ENCODE measurements around the gene PDIA3. TPM values are rescaled to one million over a fixed set of nuclear protein-coding genes. Genes with fewer than 3 reads are reported as not detected.

PDIA3 gene
- total and polyA plus RNA-seq, 7 donors = 36.6 to 430 (median 63.7) TPM

GRCh38 chr15:43774062-43774461 lies 27.8 kb downstream of the PDIA3 start:
- no peak for DNase-seq
- H3K36me3 ChIP-seq = peaks cover 15 to 45% (median 31%) of the 10 kb centered on the region in 4 donors
- no peaks in the 10 kb centered on the region for H3K27me3 ChIP-seq
- no peaks in the 10 kb centered on the region for H3K9me3 ChIP-seq
- H3K4me3 ChIP-seq = no peak overlapping the region
- peak overlapping the region in 1 of 4 donors; percentile 89 for H3K27ac ChIP-seq
- TF ChIP-seq CTCF (IDR thresholded peaks at IDR 0.05) (no peak), POLR2A (IDR thresholded peaks at IDR 0.05) (no peak), POLR2AphosphoS5 (IDR thresholded peaks at IDR 0.05) (no peak), EP300 (IDR thresholded peaks at IDR 0.05) (no peak)
- peaks cover 0 to 17% (median 16%) of the 10 kb centered on the region in 4 donors for H3K4me1 ChIP-seq
- 88% methylated on average over 4 of the region's 4 CpGs for WGBS, 2 donors
- intact Hi-C loops (cut with DNase I) = no loop called here

- TF ChIP-seq POLR2AphosphoS5 (IDR thresholded peaks at IDR 0.05) (peak in 2 of 4 donors; percentile 11 to 28), CTCF (IDR thresholded peaks at IDR 0.05) (peak in 1 of 4 experiments; percentile 16), POLR2A (IDR thresholded peaks at IDR 0.05) (no peak)
- 18 to 74% methylated on average over 1 of the region's 1 CpG for WGBS, 2 donors
- DNase-seq = no peak
- Histone ChIP-seq H3K27ac (peak overlapping the region; percentile 85 to 91 (median 89)), H3K27me3 (no peaks in the 10 kb centered on the region), H3K9me3 (no peaks in the 10 kb centered on the region), H3K36me3 (peaks cover 11 to 31% (median 24%) of the 10 kb centered on the region in 4 donors), H3K4me3 (no peak overlapping the region), H3K4me1 (peaks cover 0 to 17% (median 16%) of the 10 kb centered on the region in 4 donors)
- intact Hi-C loops (cut with DNase I) = no loop called here
Observed at GRCh38 chr15:43775411-43775965, 29.2 kb downstream of the PDIA3 start.

- Histone ChIP-seq H3K27ac (peak overlapping the region; percentile 85 to 91 (median 89)), H3K4me1 (peaks cover 0 to 17% (median 16%) of the 10 kb centered on the region in 4 donors), H3K9me3 (no peaks in the 10 kb centered on the region), H3K4me3 (peak overlapping the region; percentile 55 to 65 (median 61)), H3K27me3 (no peaks in the 10 kb centered on the region), H3K36me3 (peaks cover 4 to 24% (median 18%) of the 10 kb centered on the region in 4 donors)
- intact Hi-C loops (cut with DNase I) = no loop called here
- no peak for DNase-seq
- 11 to 23% methylated on average over 35 of the region's 35 CpGs for WGBS, 2 donors
- no peak for TF ChIP-seq CTCF (IDR thresholded peaks at IDR 0.05)
- no peak for TF ChIP-seq POLR2AphosphoS5 (IDR thresholded peaks at IDR 0.05)
- TF ChIP-seq EP300 (IDR thresholded peaks at IDR 0.05) = no peak
- no peak for TF ChIP-seq POLR2A (IDR thresholded peaks at IDR 0.05)
Observed at GRCh38 chr15:43776101-43776717, 30.0 kb downstream of the PDIA3 start.

GRCh38 chr15:43776718-43777266 lies 30.6 kb downstream of the PDIA3 start, which contains the start of gene ELL3:
TSS of gene ELL3 (minus strand) at chr15:43776966. CDS start at chr15:43776901, 65 bp downstream.
- intact Hi-C loops (cut with DNase I) = no loop called here
- Histone ChIP-seq H3K9me3 (no peaks in the 10 kb centered on the region), H3K27ac (peak within 1 kb of the TSS; percentile 85 to 91 (median 89)), H3K27me3 (no peaks in the 10 kb centered on the region), H3K4me3 (peak within 1 kb of the TSS; percentile 55 to 65 (median 61)), H3K4me1 (peaks cover 0 to 17% (median 16%) of the 10 kb centered on the region in 4 donors), H3K36me3 (peaks cover 0 to 18% (median 12%) of the 10 kb centered on the region in 4 donors)
- WGBS, 2 donors = 0 to 1% methylated on average over 41 of the region's 41 CpGs
- peak; percentile 86 for DNase-seq
- TF ChIP-seq EP300 (IDR thresholded peaks at IDR 0.05) = no peak
- no peak for TF ChIP-seq CTCF (IDR thresholded peaks at IDR 0.05)
- TF ChIP-seq POLR2AphosphoS5 (IDR thresholded peaks at IDR 0.05) = peak in 3 of 4 donors; percentile 34 to 60 (median 44)
- peak in 1 of 2 donors; percentile 64 for TF ChIP-seq POLR2A (IDR thresholded peaks at IDR 0.05)

Measured in sigmoid colon (tissue), 7 donors.